Measurements from ENCODE around the gene ERC2.

GRCh38 chr3:55888282-55888885, 579.9 kb downstream of the ERC2 start:
- TF ChIP-seq POLR2AphosphoS5 (IDR thresholded peaks at IDR 0.05) (no peak), POLR2A (IDR thresholded peaks at IDR 0.05) (no peak), CTCF (IDR thresholded peaks at IDR 0.05) (no peak)
